HEK293 (cell line): Measurements from ENCODE around the gene APCDD1.
A peak's percentile ranks its signal among the peaks of the same experiment; 100 is the strongest.

Source experiments
- CTCF ChIA-PET: fragments of 350-600 bp; formaldehyde crosslinking; extraction: SDS; loops from one replicate; lab custom pipeline; 2021; ENCODE audit warnings: antibody characterized with exemption; lab: Yijun Ruan, JAX
- POLR2A ChIA-PET: fragments of 300-600 bp; formaldehyde crosslinking; extraction: SDS; loops from one replicate; lab custom pipeline; 2020; ENCODE audit warnings: antibody characterized with exemption, inconsistent platforms; lab: Yijun Ruan, JAX
- H3K27ac ChIP-seq: fragments of 200-500 bp; sonication (Bioruptor generic); 2 replicates; pipeline ENCODE4 v1.5.1; 2014; ENCODE audit warnings: low read depth, low read length, control low read depth, inconsistent platforms; ENCODE audit errors: extremely low read depth
- H3K36me3 ChIP-seq, 2 experiments: fragments of 200-500 bp in 1 of 2; sonication (Bioruptor generic) in 1 of 2; 1 replicate in 1 of 2; 2 replicates in 1 of 2; pipeline ENCODE4 v1.5.1; 2014 to 2017; ENCODE audit warnings: inconsistent platforms in 2 of 2, low read length in 2 of 2; ENCODE audit not compliant: control insufficient read depth in 2 of 2, insufficient read depth in 1 of 2
- H3K4me1 ChIP-seq: fragments of 200-500 bp; sonication (Bioruptor generic); 2 replicates; pipeline ENCODE4 v1.5.1; 2014; ENCODE audit warnings: mild to moderate bottlenecking, low read length, inconsistent platforms; ENCODE audit not compliant: control insufficient read depth, insufficient read depth
- H3K4me3 ChIP-seq: 2 replicates; pipeline ENCODE4 v1.5.1; 2011; ENCODE audit warnings: low read depth, mild to moderate bottlenecking, control low read depth, low read length, moderate library complexity
- H3K9me3 ChIP-seq: fragments of 200-500 bp; sonication (Bioruptor generic); 2 replicates; pipeline ENCODE4 v1.5.1; 2014; ENCODE audit warnings: low read depth, low read length, inconsistent platforms; ENCODE audit not compliant: control insufficient read depth, insufficient read depth
- FEZF1 ChIP-seq: fragments of 450-650 bp; formaldehyde crosslinking; IDR thresholded peaks from 2 replicates; pipeline ENCODE4 v1.5.1; 2016; ENCODE audit warnings: missing biosample characterization, missing genetic modification characterization
- HOXC10 ChIP-seq: sonication (generic); formaldehyde crosslinking; IDR thresholded peaks from 2 replicates; pipeline ENCODE4 v1.8.1; 2023; ENCODE audit warnings: mild to moderate bottlenecking, missing genetic modification reagents
- KLF16 ChIP-seq: fragments of 450-650 bp; formaldehyde crosslinking; IDR thresholded peaks from 2 replicates; pipeline ENCODE4 v1.5.1; 2017; ENCODE audit warnings: missing biosample characterization, missing genetic modification characterization
- MYNN ChIP-seq: fragments of 450-650 bp; formaldehyde crosslinking; IDR thresholded peaks from 2 replicates; pipeline ENCODE4 v1.5.1; 2016; ENCODE audit warnings: missing biosample characterization, missing genetic modification characterization, borderline replicate concordance
- SCRT2 ChIP-seq: fragments of 450-650 bp; formaldehyde crosslinking; IDR thresholded peaks from 2 replicates; pipeline ENCODE4 v1.5.1; 2016; ENCODE audit warnings: missing biosample characterization, missing genetic modification characterization
- SP2 ChIP-seq: fragments of 450-650 bp; formaldehyde crosslinking; IDR thresholded peaks from 2 replicates; pipeline ENCODE4 v1.5.1; 2016; ENCODE audit warnings: missing biosample characterization, missing genetic modification characterization
- TRIM28 ChIP-seq: IDR thresholded peaks from 2 replicates; pipeline ENCODE4 v1.6.1; 2011; ENCODE audit warnings: low read length, control low read depth, borderline replicate concordance
- YY1 ChIP-seq: fragments of 450-650 bp; formaldehyde crosslinking; IDR thresholded peaks from 2 replicates; pipeline ENCODE4 v1.5.1; 2018; ENCODE audit warnings: missing biosample characterization, missing genetic modification characterization
- ZFP3 ChIP-seq: fragments of 450-650 bp; formaldehyde crosslinking; IDR thresholded peaks from 2 replicates; pipeline ENCODE4 v1.5.1; 2016; ENCODE audit warnings: low read depth, missing biosample characterization, missing genetic modification characterization
- ZFP37 ChIP-seq: fragments of 450-650 bp; formaldehyde crosslinking; IDR thresholded peaks from 2 replicates; pipeline ENCODE4 v1.5.1; 2016; ENCODE audit warnings: missing biosample characterization, missing genetic modification characterization
- ZNF112 ChIP-seq: fragments of 450-650 bp; formaldehyde crosslinking; IDR thresholded peaks from 2 replicates; pipeline ENCODE4 v1.5.0; 2017; ENCODE audit warnings: missing biosample characterization, missing genetic modification characterization
- ZNF155 ChIP-seq: fragments of 450-650 bp; formaldehyde crosslinking; IDR thresholded peaks from 2 replicates; pipeline ENCODE4 v1.5.1; 2016; ENCODE audit warnings: missing biosample characterization, missing genetic modification characterization
- ZNF16 ChIP-seq: fragments of 450-650 bp; formaldehyde crosslinking; IDR thresholded peaks from 2 replicates; pipeline ENCODE4 v1.5.1; 2016; ENCODE audit warnings: low read depth, missing biosample characterization, missing genetic modification characterization
- ZNF184 ChIP-seq: fragments of 450-650 bp; IDR thresholded peaks from 2 replicates; pipeline ENCODE4 v1.5.1; 2018; ENCODE audit warnings: missing biosample characterization, mild to moderate bottlenecking, missing genetic modification characterization
- ZNF211 ChIP-seq: fragments of 450-650 bp; formaldehyde crosslinking; IDR thresholded peaks from 2 replicates; pipeline ENCODE4 v1.5.1; 2016; ENCODE audit warnings: low read depth, missing biosample characterization, missing genetic modification characterization
- ZNF23 ChIP-seq: fragments of 450-650 bp; formaldehyde crosslinking; IDR thresholded peaks from 2 replicates; pipeline ENCODE4 v1.5.1; 2016; ENCODE audit warnings: missing biosample characterization, missing genetic modification characterization, borderline replicate concordance
- ZNF302 ChIP-seq: fragments of 450-650 bp; formaldehyde crosslinking; IDR thresholded peaks from 2 replicates; pipeline ENCODE4 v1.5.1; 2016; ENCODE audit warnings: missing biosample characterization, missing genetic modification characterization, low read depth
- ZNF324 ChIP-seq: fragments of 450-650 bp; formaldehyde crosslinking; IDR thresholded peaks from 2 replicates; pipeline ENCODE4 v1.5.1; 2016; ENCODE audit warnings: missing biosample characterization, missing genetic modification characterization
- ZNF433 ChIP-seq: fragments of 450-650 bp; formaldehyde crosslinking; IDR thresholded peaks from 2 replicates; pipeline ENCODE4 v1.5.1; 2016; ENCODE audit warnings: missing biosample characterization, missing genetic modification characterization, low read depth
- ZNF514 ChIP-seq: fragments of 450-650 bp; formaldehyde crosslinking; IDR thresholded peaks from 2 replicates; pipeline ENCODE4 v1.5.1; 2016; ENCODE audit warnings: missing biosample characterization, missing genetic modification characterization
- ZNF529 ChIP-seq: fragments of 450-650 bp; formaldehyde crosslinking; IDR thresholded peaks from 2 replicates; pipeline ENCODE4 v1.5.1; 2017; ENCODE audit warnings: missing genetic modification characterization, missing biosample characterization; ENCODE audit not compliant: insufficient replicate concordance
- ZNF580 ChIP-seq: fragments of 450-650 bp; formaldehyde crosslinking; IDR thresholded peaks from 2 replicates; pipeline ENCODE4 v1.5.1; 2016; ENCODE audit warnings: missing biosample characterization, missing genetic modification characterization
- ZNF585B ChIP-seq: fragments of 450-650 bp; formaldehyde crosslinking; IDR thresholded peaks from 2 replicates; pipeline ENCODE4 v1.5.1; 2016; ENCODE audit warnings: missing biosample characterization, missing genetic modification characterization
- ZNF785 ChIP-seq: fragments of 450-650 bp; formaldehyde crosslinking; IDR thresholded peaks from 2 replicates; pipeline ENCODE4 v1.5.1; 2016; ENCODE audit warnings: missing biosample characterization, missing genetic modification characterization
- ZNF830 ChIP-seq: fragments of 450-650 bp; IDR thresholded peaks from 2 replicates; pipeline ENCODE4 v1.5.0; 2018; ENCODE audit warnings: missing biosample characterization, missing genetic modification characterization, low read depth, mild to moderate bottlenecking, moderate library complexity
- ZNF837 ChIP-seq: fragments of 450-650 bp; formaldehyde crosslinking; IDR thresholded peaks from 2 replicates; pipeline ENCODE4 v1.5.1; 2016; ENCODE audit warnings: missing biosample characterization, missing genetic modification characterization
- ZSCAN16 ChIP-seq: fragments of 450-650 bp; formaldehyde crosslinking; IDR thresholded peaks from 2 replicates; pipeline ENCODE4 v1.5.1; 2016; ENCODE audit warnings: missing biosample characterization, missing genetic modification characterization
- TF ChIP-seq, protein P1 (sequence below): fragments of 450-650 bp; formaldehyde crosslinking; IDR thresholded peaks from 2 replicates; pipeline ENCODE4 v1.5.1; 2016; ENCODE audit warnings: missing biosample characterization, missing genetic modification characterization, low read depth
- TF ChIP-seq, protein P2 (sequence below): fragments of 450-650 bp; formaldehyde crosslinking; IDR thresholded peaks from 2 replicates; pipeline ENCODE4 v1.5.1; 2016; ENCODE audit warnings: missing biosample characterization, missing genetic modification characterization

The APCDD1 gene

DNA sequence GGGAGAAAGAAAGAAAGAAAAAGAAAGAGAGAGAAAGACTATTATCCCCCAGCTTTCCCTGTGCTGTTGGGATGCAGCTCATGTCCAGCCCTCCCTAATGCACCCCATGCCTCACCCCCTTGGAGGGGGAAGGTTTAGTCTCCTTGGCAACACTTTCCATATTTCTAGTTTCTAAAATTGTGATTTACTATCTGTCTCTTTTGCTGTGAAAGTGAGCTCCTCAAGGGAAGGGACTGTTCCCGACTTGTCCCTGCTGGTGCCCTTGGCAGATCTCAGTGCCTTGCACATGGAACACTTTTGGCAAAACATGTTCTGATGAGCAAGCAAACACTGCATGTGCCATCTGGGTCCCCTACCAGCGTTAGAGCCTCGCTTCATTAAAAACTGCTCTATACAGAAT is 59.6 kb downstream of the APCDD1 start:
- POLR2A ChIA-PET = no interaction called here
- H3K27ac ChIP-seq = no peak overlapping the region

GRCh38 chr18:10514601-10515000 is 60.2 kb downstream of the APCDD1 start:
- Histone ChIP-seq H3K4me3 (no peak overlapping the region), H3K27ac (no peak overlapping the region), H3K4me1 (no peaks in the 10 kb centered on the region; the same call in 1 of the 2 replicates), H3K9me3 (no peaks in the 10 kb centered on the region)
- CTCF ChIA-PET = interaction anchor here (0.6 to 2.5 kb wide), 3 partner anchors 99 to 511 kb away, joined by 3 to 5 read pairs (median 3); no protein-coding TSS in a partner anchor
- TF ChIP-seq ZNF112 (tag by site-specific recombination) = no peak
- no peak for TF ChIP-seq ZNF585B (tag by site-specific recombination)
- 0 out of 2 replicates have a peak, but pooled peaks have one; percentile 13 for TF ChIP-seq SCRT2 (tag by site-specific recombination)
- no peak for TF ChIP-seq ZNF184
- no peak for TF ChIP-seq ZNF324 (tag by site-specific recombination)
- no peak for TF ChIP-seq TRIM28
- TF ChIP-seq ZNF514 (tag by site-specific recombination) = no peak
- no peak for TF ChIP-seq ZSCAN16
- no peak for TF ChIP-seq MYNN
- TF ChIP-seq, all 188 proteins: peak for 1
- POLR2A ChIA-PET = no interaction called here
- no peaks in the 10 kb centered on the region for H3K36me3 ChIP-seq

More for the DNA sequence above, 59.6 kb downstream of the APCDD1 start:
- no peak overlapping the region for H3K4me3 ChIP-seq
- no peaks in the 10 kb centered on the region for H3K9me3 ChIP-seq
- H3K4me1 ChIP-seq = no peaks in the 10 kb centered on the region; the same call in 1 of the 2 replicates
- CTCF ChIA-PET = interaction anchor here (0.6 to 2.5 kb wide), 2 partner anchors 415 to 511 kb away, joined by 3 to 5 read pairs; no protein-coding TSS in a partner anchor
- TF ChIP-seq HOXC10 (CRISPR knock-in tag) (no peak), ZNF529 (no peak), ZNF184 (no peak), ZFP3 (tag by site-specific recombination) (no peak), ZNF23 (tag by site-specific recombination) (no peak), SP2 (tag by site-specific recombination) (no peak), ZNF837 (no peak), YY1 (no peak), ZNF433 (no peak), ZFP37 (tag by site-specific recombination) (no peak), ZNF16 (no peak), ZNF155 (tag by site-specific recombination) (no peak)
- TF ChIP-seq, protein P1, sequence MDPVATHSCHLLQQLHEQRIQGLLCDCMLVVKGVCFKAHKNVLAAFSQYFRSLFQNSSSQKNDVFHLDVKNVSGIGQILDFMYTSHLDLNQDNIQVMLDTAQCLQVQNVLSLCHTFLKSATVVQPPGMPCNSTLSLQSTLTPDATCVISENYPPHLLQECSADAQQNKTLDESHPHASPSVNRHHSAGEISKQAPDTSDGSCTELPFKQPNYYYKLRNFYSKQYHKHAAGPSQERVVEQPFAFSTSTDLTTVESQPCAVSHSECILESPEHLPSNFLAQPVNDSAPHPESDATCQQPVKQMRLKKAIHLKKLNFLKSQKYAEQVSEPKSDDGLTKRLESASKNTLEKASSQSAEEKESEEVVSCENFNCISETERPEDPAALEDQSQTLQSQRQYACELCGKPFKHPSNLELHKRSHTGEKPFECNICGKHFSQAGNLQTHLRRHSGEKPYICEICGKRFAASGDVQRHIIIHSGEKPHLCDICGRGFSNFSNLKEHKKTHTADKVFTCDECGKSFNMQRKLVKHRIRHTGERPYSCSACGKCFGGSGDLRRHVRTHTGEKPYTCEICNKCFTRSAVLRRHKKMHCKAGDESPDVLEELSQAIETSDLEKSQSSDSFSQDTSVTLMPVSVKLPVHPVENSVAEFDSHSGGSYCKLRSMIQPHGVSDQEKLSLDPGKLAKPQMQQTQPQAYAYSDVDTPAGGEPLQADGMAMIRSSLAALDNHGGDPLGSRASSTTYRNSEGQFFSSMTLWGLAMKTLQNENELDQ (tag by site-specific recombination) = no peak
- TF ChIP-seq, all 188 proteins: peak for 0
- no peaks in the 10 kb centered on the region for H3K36me3 ChIP-seq

- H3K36me3 ChIP-seq = no peaks in the 10 kb centered on the region
- H3K4me3 ChIP-seq = no peak overlapping the region
- ChIA-PET POLR2A (no interaction called here), CTCF (interaction anchor here (0.7 to 2.5 kb wide), 3 partner anchors 100 to 544 kb away, joined by 3 to 5 read pairs (median 4); no protein-coding TSS in a partner anchor)
- H3K4me1 ChIP-seq = peaks cover 2% of the 10 kb centered on the region
- no peak overlapping the region for H3K27ac ChIP-seq
- H3K9me3 ChIP-seq = no peaks in the 10 kb centered on the region
- TF ChIP-seq ZNF580 = no peak
- TF ChIP-seq KLF16 (tag by site-specific recombination) = no peak
- no peak for TF ChIP-seq ZNF785 (tag by site-specific recombination)
- TF ChIP-seq, protein P2, sequence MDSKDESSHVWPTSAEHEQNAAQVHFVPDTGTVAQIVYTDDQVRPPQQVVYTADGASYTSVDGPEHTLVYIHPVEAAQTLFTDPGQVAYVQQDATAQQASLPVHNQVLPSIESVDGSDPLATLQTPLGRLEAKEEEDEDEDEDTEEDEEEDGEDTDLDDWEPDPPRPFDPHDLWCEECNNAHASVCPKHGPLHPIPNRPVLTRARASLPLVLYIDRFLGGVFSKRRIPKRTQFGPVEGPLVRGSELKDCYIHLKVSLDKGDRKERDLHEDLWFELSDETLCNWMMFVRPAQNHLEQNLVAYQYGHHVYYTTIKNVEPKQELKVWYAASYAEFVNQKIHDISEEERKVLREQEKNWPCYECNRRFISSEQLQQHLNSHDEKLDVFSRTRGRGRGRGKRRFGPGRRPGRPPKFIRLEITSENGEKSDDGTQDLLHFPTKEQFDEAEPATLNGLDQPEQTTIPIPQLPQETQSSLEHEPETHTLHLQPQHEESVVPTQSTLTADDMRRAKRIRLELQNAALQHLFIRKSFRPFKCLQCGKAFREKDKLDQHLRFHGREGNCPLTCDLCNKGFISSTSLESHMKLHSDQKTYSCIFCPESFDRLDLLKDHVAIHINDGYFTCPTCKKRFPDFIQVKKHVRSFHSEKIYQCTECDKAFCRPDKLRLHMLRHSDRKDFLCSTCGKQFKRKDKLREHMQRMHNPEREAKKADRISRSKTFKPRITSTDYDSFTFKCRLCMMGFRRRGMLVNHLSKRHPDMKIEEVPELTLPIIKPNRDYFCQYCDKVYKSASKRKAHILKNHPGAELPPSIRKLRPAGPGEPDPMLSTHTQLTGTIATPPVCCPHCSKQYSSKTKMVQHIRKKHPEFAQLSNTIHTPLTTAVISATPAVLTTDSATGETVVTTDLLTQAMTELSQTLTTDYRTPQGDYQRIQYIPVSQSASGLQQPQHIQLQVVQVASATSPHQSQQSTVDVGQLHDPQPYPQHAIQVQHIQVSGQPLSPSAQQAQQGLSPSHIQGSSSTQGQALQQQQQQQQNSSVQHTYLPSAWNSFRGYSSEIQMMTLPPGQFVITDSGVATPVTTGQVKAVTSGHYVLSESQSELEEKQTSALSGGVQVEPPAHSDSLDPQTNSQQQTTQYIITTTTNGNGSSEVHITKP (tag by site-specific recombination) = no peak
- TF ChIP-seq ZNF302 (tag by site-specific recombination) = no peak
- TF ChIP-seq TRIM28 = no peak
- no peak for TF ChIP-seq ZNF830 (tag by site-specific recombination)
- TF ChIP-seq FEZF1 = no peak
- TF ChIP-seq ZNF211 = no peak
Observed at GRCh38 chr18:10515456-10515855, 61.0 kb downstream of the APCDD1 start.
